Retinal pigment epithelial cell (primary cell): ENCODE data around the gene DVL1.

Experiments used
- DNase-seq: peaks from one replicate; pipeline ENCODE4 v3.0.0-alpha.2; 2010; ENCODE audit warnings: low read depth
- H3K4me3 ChIP-seq: 2 replicates; pipeline ENCODE4 v1.5.1; 2011; ENCODE audit warnings: mild to moderate bottlenecking, low read length, control low read depth, moderate library complexity
- TF ChIP-seq, protein P1 (sequence below): conservative IDR thresholded peaks from 2 replicates; pipeline ENCODE4 v1.5.1; 2011; ENCODE audit warnings: low read depth, low read length, control low read depth, inconsistent platforms

The DVL1 gene

GRCh38 chr1:1354271-1355247 lies 5.3 kb upstream of the DVL1 start:
- no peak for DNase-seq
- H3K4me3 ChIP-seq, result no peak overlapping the region
- TF ChIP-seq, protein P1, sequence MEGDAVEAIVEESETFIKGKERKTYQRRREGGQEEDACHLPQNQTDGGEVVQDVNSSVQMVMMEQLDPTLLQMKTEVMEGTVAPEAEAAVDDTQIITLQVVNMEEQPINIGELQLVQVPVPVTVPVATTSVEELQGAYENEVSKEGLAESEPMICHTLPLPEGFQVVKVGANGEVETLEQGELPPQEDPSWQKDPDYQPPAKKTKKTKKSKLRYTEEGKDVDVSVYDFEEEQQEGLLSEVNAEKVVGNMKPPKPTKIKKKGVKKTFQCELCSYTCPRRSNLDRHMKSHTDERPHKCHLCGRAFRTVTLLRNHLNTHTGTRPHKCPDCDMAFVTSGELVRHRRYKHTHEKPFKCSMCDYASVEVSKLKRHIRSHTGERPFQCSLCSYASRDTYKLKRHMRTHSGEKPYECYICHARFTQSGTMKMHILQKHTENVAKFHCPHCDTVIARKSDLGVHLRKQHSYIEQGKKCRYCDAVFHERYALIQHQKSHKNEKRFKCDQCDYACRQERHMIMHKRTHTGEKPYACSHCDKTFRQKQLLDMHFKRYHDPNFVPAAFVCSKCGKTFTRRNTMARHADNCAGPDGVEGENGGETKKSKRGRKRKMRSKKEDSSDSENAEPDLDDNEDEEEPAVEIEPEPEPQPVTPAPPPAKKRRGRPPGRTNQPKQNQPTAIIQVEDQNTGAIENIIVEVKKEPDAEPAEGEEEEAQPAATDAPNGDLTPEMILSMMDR, result no peak

DNA sequence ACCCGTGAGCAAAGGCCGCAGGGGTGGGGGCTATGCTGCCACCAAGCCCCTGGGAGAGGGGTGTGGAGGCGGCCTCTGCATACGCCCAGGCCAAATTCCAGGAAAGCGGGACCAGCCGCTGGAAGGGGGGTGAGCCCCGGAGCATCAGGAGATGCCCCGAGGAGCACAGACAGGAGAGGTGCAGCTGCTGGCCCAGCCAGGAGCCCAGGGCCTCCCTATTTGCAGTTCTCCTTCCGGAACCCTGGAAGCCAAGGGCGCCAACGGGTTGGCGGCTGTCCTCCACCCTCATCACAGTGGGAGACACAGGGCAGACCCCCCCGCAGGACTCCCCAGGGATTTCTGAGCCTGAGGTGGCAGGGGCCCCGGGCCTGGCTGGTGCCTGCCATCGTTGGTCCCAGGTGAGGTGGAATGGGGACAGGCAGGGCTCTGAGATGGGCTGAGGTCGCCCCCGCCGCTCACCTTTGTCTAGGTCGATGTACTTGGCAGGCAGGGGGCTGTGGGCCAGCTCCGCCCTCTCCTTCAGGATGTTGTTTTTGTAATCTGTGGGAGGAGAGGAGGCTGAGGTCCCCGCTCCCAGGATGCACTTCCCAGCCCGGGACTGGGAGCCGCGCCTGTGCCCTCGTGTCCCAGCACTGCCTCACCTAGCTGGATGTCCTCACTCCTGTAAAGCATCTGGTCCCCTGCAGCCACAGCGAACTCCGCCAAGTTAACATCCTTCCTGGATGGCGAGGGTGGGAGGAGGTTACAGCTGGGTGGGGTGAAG lies 4.4 kb upstream of the DVL1 start:
- H3K4me3 ChIP-seq, result no peak overlapping the region
- no peak for DNase-seq
- TF ChIP-seq, protein P1, result no peak

DNA sequence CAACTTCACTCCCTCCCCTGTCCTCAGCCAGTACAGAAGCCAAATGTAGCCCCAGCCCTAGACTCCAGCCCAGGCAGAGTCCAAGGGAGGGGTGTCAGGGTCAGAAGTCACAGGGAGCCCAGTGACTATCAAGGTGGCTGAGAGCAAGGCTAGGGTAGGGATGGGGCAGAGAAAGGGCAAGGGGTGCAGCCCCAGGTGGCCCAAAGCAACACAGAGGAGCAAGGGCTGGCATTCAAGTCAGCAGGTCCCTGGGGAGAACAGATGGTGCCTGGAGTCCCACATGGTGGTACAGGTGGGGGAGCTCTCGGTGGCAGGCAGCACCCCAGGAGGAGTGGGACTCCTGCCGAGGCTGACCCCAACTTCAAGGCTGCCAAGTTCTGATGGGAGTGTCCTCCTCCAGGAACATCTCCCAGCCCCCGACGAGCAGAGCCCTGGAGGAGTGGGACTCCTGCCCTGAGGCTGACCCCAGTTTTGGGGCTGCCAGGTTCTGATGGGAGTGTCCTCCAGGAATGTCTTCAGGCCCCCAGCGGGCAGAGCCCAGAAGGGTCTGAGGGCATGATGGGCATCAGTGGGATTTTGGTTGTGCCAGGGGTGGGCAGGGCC lies 3.7 kb upstream of the DVL1 start:
- DNase-seq, result no peak
- H3K4me3 ChIP-seq, result no peak overlapping the region
- TF ChIP-seq, protein P1, result no peak

DNA sequence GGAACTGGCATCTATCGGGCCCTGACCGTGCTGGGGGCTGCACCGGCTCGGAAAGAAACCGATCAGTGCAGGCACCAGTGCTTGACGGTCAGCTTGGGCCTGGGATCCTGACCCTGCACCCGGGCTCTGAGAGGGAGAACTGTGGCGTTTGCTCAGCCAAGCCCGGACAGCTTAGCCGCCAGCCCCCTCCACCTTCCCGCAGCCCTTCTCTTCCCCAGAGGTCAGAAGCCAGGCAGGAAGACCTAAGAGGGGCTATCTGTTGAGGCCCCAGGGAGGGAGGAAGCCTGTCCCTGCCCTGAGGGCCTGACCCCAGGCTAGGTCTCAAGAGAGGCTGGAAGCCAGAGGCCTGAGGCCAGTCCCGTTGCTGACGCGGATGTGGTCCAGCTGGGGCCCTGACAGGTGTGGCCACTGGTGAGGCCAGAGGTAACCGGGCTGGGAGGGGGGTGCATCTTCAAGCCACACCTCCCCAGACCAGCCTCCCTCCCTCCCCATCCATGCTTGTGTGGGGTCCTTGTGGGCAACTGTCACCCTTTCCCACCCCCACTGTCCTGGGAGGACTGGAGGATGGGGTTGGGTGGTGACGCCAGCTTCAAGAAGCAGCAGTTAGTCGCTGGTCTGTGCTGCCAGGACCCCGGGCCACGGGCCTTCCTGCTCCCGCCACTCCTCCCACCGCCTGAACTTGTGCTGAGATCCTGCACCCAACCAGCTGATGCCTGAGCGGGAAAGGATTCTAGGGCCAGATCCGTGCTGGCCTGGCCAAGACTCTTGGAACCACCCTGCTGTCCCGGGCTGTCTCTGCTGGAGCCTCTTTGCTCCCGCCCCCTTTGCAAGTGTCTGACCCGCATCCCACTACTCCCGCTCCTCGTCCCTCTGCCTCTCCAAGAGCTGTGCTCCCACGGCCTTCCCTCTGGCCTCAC lies 2.6 kb upstream of the DVL1 start:
- no peak overlapping the region for H3K4me3 ChIP-seq
- TF ChIP-seq, protein P1, result no peak
- no peak for DNase-seq

DNA sequence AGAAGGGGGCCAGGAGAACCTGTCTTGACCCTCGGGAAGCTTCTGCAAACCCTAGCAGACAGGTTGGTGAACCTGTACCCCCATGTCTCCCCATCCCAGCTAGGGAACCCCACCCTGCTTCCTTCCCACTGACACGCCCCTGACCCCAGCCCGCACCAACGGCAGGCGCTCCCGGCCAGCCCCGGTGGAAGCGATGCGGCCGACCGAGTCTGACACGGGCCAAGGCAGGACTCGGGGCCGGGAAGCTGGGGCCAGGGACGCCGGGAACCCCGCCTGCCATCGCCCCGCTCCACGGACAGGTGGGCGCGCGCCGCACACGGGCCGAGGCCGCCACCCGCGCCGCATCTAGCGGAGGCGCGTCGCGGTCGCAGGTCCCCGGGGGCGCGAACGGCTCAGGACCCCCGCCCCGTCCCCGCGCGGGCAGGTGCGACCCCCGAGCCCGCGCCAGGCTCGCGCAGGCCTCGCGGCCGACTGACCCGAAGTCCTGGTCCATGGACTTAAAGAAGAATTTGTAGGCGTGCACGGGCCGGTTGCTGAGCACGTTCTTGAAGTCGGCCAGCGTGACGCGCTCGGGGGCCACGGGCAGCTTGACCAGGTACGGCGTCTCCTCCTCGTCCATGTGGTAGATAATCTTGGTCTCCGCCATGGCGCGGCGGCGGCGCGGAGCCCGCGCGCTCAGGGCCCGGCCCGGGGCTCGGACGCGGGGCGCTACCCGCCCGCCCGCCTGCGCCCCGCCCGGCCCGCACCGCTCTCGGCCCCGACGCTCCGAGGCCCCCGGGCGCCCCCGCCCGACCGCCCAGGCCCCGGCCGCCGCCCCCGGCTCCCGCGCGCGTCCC lies 580 bp downstream of the DVL1 start:
- DNase-seq, result no peak
- TF ChIP-seq, protein P1, result no peak
- H3K4me3 ChIP-seq, result peak overlapping the region; percentile 71
